ENCODE data around the gene KNSTRN.

Gene KNSTRN

DNA sequence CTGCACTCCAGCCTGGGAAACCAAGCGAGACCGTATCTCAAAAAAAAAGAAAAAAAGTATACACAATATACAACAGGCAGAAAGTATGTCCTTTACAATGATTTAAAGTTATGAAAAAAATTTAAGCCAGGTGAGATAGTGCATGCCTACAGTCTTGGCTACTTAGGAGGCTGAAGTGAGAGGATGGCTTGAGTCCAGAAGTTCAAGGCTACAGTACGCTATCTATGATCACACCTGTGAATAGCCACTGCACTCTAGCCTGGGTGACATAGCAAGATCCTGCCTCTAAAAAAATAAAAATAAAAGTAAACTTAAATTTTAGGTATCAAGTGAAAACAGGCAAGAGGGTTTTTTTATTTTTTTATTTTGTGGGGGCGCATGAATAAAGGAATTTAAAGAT, 3.1 kb upstream of the KNSTRN start:
- Histone ChIP-seq H3K4me3 (ENCODE audit: low read depth in 1 of 2, low read length in 1 of 2) (no peak overlapping the region), H3K9me3 (no peaks in the 10 kb centered on the region), H3K27me3 (no peaks in the 10 kb centered on the region), H3K27ac (no peak overlapping the region), H3K4me1 (ENCODE audit: control insufficient read depth in 1 of 2, insufficient read depth in 1 of 2, low read depth in 1 of 2, low read length in 1 of 2) (peaks cover 14 to 21% of the 10 kb centered on the region in 2 experiments), H3K36me3 (no peaks in the 10 kb centered on the region)
- no peak for TF ChIP-seq CTCF (IDR thresholded peaks at IDR 0.05)

DNA sequence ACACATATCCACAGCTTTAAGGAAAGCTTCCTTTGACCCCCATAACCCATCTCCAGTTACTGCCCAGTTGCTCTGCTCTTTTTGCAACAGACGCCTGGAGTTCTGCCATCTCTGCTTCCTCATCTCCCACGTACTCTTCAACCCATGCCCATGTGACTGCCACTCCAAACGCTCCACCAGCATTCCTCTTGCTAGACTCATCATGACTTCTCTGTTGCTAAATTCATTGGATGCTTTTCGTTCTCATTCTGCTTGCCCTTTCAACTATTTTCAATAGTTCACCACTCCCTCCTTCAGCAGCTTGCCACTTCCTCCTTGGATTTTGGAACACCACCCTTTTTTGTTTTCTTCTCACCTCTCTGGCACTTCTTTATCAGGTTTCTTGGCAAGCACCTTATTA, 2.7 kb upstream of the KNSTRN start:
- peaks cover 15 to 25% of the 10 kb centered on the region in 2 experiments for H3K4me1 ChIP-seq (ENCODE audit: control insufficient read depth in 1 of 2, insufficient read depth in 1 of 2, low read depth in 1 of 2, low read length in 1 of 2)
- no peak overlapping the region for H3K27ac ChIP-seq
- no peaks in the 10 kb centered on the region for H3K36me3 ChIP-seq
- no peak overlapping the region for H3K4me3 ChIP-seq (ENCODE audit: low read depth in 1 of 2, low read length in 1 of 2)
- no peaks in the 10 kb centered on the region for H3K9me3 ChIP-seq
- TF ChIP-seq CTCF (IDR thresholded peaks at IDR 0.05) = no peak
- no peaks in the 10 kb centered on the region for H3K27me3 ChIP-seq

DNA sequence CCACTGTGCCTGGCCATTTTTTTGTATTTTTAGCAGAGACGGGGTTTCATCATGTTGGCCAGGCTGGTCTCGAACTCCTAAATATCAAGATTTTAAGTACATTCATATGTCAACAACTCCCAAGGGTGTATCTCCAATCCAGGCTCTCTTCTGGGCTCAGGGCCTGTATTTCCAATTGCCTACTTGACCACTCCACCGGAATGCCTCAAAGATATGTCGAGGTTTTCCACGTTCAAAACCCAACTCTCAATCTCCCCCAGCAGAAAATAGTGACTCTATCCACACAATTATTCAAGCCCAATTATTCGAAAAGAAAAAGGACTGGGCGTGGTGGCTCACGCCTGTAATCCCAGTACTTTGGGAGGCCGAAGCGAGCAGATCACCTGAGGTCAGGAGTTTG, 1.9 kb upstream of the KNSTRN start:
- Histone ChIP-seq H3K4me3 (ENCODE audit: low read depth in 1 of 2, low read length in 1 of 2) (no peak overlapping the region), H3K36me3 (no peaks in the 10 kb centered on the region), H3K27ac (no peak overlapping the region), H3K9me3 (no peaks in the 10 kb centered on the region), H3K4me1 (ENCODE audit: control insufficient read depth in 1 of 2, insufficient read depth in 1 of 2, low read depth in 1 of 2, low read length in 1 of 2) (peaks cover 15 to 25% of the 10 kb centered on the region in 2 experiments), H3K27me3 (no peaks in the 10 kb centered on the region)
- TF ChIP-seq CTCF (IDR thresholded peaks at IDR 0.05) = no peak

GRCh38 chr15:40381818-40382529, 547 bp upstream of the KNSTRN start:
- Histone ChIP-seq H3K27me3 (no peaks in the 10 kb centered on the region), H3K9me3 (no peaks in the 10 kb centered on the region), H3K36me3 (peaks cover 7% of the 10 kb centered on the region), H3K4me3 (ENCODE audit: low read depth in 1 of 2, low read length in 1 of 2) (no peak overlapping the region), H3K4me1 (ENCODE audit: control insufficient read depth in 1 of 2, insufficient read depth in 1 of 2, low read depth in 1 of 2, low read length in 1 of 2) (peaks cover 15 to 25% of the 10 kb centered on the region in 2 experiments), H3K27ac (no peak overlapping the region)
- TF ChIP-seq CTCF (IDR thresholded peaks at IDR 0.05) = no peak

DNA sequence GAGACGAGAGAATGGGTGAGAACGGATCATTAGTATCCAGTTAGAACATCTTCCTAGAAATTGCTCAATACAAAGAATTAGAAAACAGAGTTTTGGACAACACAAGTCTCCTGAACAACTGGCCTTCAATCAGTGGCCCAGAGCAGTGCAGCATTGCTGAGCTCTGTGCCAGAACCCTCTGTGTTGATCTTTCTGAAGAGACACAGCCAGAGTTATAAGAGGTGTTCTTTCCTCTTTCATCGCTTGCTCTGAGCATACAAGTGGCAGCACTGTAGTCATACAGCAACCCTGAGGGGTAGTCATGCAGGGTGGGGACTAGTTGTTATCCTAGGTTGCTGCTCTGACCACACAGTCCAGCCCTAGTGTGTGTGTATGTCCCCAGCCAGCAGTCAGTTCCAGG, 4.0 kb downstream of the KNSTRN start:
- H3K9me3 ChIP-seq = no peaks in the 10 kb centered on the region
- H3K4me1 ChIP-seq (ENCODE audit: control insufficient read depth in 1 of 2, insufficient read depth in 1 of 2, low read depth in 1 of 2, low read length in 1 of 2) = peaks cover 45 to 61% of the 10 kb centered on the region in 2 experiments
- TF ChIP-seq CTCF (IDR thresholded peaks at IDR 0.05) = no peak
- no peak overlapping the region for H3K27ac ChIP-seq
- no peaks in the 10 kb centered on the region for H3K27me3 ChIP-seq
- H3K4me3 ChIP-seq (ENCODE audit: low read depth in 1 of 2, low read length in 1 of 2) = no peak overlapping the region
- H3K36me3 ChIP-seq = peaks cover 17% of the 10 kb centered on the region

Measured in neutrophil (primary cell).